ENCODE results near the gene NEIL3. TPM values are rescaled to one million over a fixed set of nuclear protein-coding genes. Genes with fewer than 3 reads are reported as not detected.

The NEIL3 gene
- total and polyA plus RNA-seq, 7 donors, result 0.01 to 0.17 (median 0.14) TPM; not detected in 3

- Histone ChIP-seq H3K27ac (no peak overlapping the region), H3K4me3 (no peak overlapping the region), H3K4me1 (no peaks in the 10 kb centered on the region), H3K27me3 (ENCODE audit: insufficient read depth in 3 of 3, low read length in 2 of 3) (no peaks in the 10 kb centered on the region), H3K36me3 (ENCODE audit: insufficient read depth in 1 of 2, low read depth in 1 of 2) (no peaks in the 10 kb centered on the region), H3K9me3 (no peaks in the 10 kb centered on the region)
- TF ChIP-seq, protein P1, sequence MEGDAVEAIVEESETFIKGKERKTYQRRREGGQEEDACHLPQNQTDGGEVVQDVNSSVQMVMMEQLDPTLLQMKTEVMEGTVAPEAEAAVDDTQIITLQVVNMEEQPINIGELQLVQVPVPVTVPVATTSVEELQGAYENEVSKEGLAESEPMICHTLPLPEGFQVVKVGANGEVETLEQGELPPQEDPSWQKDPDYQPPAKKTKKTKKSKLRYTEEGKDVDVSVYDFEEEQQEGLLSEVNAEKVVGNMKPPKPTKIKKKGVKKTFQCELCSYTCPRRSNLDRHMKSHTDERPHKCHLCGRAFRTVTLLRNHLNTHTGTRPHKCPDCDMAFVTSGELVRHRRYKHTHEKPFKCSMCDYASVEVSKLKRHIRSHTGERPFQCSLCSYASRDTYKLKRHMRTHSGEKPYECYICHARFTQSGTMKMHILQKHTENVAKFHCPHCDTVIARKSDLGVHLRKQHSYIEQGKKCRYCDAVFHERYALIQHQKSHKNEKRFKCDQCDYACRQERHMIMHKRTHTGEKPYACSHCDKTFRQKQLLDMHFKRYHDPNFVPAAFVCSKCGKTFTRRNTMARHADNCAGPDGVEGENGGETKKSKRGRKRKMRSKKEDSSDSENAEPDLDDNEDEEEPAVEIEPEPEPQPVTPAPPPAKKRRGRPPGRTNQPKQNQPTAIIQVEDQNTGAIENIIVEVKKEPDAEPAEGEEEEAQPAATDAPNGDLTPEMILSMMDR (IDR thresholded peaks at IDR 0.05), result no peak
- DNase-seq (no peak), ATAC-seq (no peak)
- intact Hi-C loops (cut with DNase I), result no loop called here
- 95 to 96% (median 96%) methylated on average over 8 of the region's 8 CpGs for WGBS, 3 donors
Measured at GRCh38 chr4:177348348-177348747, 38.7 kb downstream of the NEIL3 start.

DNA sequence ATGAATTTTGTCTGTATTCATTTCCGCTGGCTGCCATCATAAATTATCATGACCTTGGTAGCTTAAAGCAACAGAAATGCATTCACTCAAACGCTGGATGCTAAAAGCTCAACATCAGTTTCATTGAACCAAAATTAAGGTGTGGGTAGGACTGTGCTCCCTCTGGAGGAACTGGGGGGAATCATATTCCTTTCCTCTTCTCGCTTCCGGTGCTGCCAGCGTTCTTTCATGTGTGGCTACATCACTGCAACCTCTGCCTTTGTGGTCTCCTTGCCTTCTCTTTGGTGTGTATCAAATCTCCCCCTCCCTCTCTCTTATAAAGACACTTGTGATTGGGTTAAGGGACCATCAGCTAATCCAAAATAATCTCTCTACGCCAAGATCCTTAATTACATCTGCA lies 39.5 kb downstream of the NEIL3 start:
- Histone ChIP-seq H3K4me3 (no peak overlapping the region), H3K9me3 (no peaks in the 10 kb centered on the region), H3K27ac (no peak overlapping the region), H3K36me3 (ENCODE audit: insufficient read depth in 1 of 2, low read depth in 1 of 2) (no peaks in the 10 kb centered on the region), H3K4me1 (no peaks in the 10 kb centered on the region), H3K27me3 (ENCODE audit: insufficient read depth in 3 of 3, low read length in 2 of 3) (no peaks in the 10 kb centered on the region)
- no peak for DNase-seq
- WGBS, 3 donors, result 92 to 95% (median 93%) methylated on average over 6 of the region's 6 CpGs
- TF ChIP-seq, protein P1 (IDR thresholded peaks at IDR 0.05), result no peak
- ATAC-seq, result no peak
- intact Hi-C loops (cut with DNase I), result no loop called here

DNA sequence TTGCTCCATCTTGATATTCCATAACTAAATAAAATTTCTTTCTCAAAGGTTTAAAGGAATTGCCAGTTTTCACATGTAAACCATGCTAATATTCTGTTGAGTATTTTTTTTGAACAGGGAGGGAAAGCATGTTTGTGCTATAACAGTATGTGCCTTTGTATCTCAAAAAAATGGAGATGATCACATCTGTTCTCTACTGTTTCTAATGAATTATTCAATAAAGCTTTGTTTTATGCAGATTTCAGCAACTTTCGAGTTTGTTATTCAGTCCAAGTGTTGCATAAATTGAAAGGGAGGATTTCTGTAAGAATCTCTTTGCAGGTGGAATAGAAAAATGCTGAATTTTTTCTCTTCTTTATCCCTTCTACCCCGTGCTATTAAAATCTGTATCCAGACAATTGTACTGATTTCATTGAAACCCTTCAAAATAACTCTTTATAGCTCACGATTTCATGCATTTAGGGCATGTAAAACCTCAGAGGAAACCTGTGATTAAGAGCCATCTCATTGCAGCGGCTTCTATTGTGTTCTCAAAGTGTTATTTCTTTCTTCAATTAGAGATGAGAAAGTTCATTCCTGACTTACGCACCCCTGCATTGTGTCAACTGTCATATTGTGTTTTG lies 42.1 kb downstream of the NEIL3 start:
- no peak for DNase-seq
- TF ChIP-seq, protein P1 (IDR thresholded peaks at IDR 0.05), result no peak
- Histone ChIP-seq H3K27me3 (ENCODE audit: insufficient read depth in 3 of 3, low read length in 2 of 3) (no peaks in the 10 kb centered on the region), H3K36me3 (ENCODE audit: insufficient read depth in 1 of 2, low read depth in 1 of 2) (no peaks in the 10 kb centered on the region), H3K9me3 (no peaks in the 10 kb centered on the region), H3K27ac (no peak overlapping the region), H3K4me3 (no peak overlapping the region), H3K4me1 (no peaks in the 10 kb centered on the region)
- intact Hi-C loops (cut with DNase I), result no loop called here
- ATAC-seq, result no peak
- WGBS, 3 donors, result 87 to 91% (median 87%) methylated on average over 5 of the region's 5 CpGs

GRCh38 chr4:177356206-177356605 lies 46.5 kb downstream of the NEIL3 start:
- Histone ChIP-seq H3K27ac (no peak overlapping the region), H3K27me3 (ENCODE audit: insufficient read depth in 3 of 3, low read length in 2 of 3) (no peaks in the 10 kb centered on the region), H3K4me1 (no peaks in the 10 kb centered on the region), H3K9me3 (no peaks in the 10 kb centered on the region), H3K4me3 (no peak overlapping the region), H3K36me3 (ENCODE audit: insufficient read depth in 1 of 2, low read depth in 1 of 2) (no peaks in the 10 kb centered on the region)
- TF ChIP-seq, protein P1 (IDR thresholded peaks at IDR 0.05), result no peak
- DNase-seq (no peak), ATAC-seq (no peak)
- intact Hi-C loops (cut with DNase I), result no loop called here

DNA sequence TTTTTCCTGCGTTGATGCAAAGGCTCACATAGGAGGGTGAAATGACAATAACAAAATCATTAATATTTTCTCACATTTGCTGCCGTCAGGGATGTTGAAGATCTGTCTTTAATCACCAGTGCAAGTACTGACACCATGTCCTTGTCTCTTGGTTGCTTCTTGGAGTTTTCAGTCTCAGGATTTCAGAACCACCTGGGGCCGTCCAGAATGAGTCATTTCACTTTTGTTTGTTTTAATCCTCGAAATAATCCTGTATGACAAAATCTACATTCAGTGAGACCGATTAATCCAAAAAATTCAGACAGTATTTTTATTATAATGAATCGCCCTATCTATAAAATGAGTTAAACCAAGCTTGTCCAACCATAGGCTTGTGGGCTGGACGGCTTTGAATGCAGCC lies 47.2 kb downstream of the NEIL3 start:
- H3K9me3 ChIP-seq, result no peaks in the 10 kb centered on the region
- no peaks in the 10 kb centered on the region for H3K36me3 ChIP-seq (ENCODE audit: insufficient read depth in 1 of 2, low read depth in 1 of 2)
- TF ChIP-seq, protein P1 (IDR thresholded peaks at IDR 0.05), result no peak
- intact Hi-C loops (cut with DNase I), result no loop called here
- DNase-seq (no peak), ATAC-seq (no peak)
- WGBS, 3 donors, result 94 to 96% (median 96%) methylated on average over 7 of the region's 7 CpGs
- no peak overlapping the region for H3K4me3 ChIP-seq
- H3K27ac ChIP-seq, result no peak overlapping the region
- H3K27me3 ChIP-seq (ENCODE audit: insufficient read depth in 3 of 3, low read length in 2 of 3), result no peaks in the 10 kb centered on the region
- no peaks in the 10 kb centered on the region for H3K4me1 ChIP-seq
